ENCODE data around the gene ARSG.

ARSG gene

GRCh38 chr17:68432086-68432864 is 141.0 kb downstream of the ARSG start:
- DNase-seq = no peak

- no peak for DNase-seq
Observed at GRCh38 chr17:68433211-68433610, 141.9 kb downstream of the ARSG start.

GRCh38 chr17:68433911-68434508 is 142.7 kb downstream of the ARSG start:
- DNase-seq = no peak

GRCh38 chr17:68435361-68435760 is 144.1 kb downstream of the ARSG start:
- no peak for DNase-seq

GRCh38 chr17:68435876-68436842 is 144.9 kb downstream of the ARSG start:
- peak; percentile 88 for DNase-seq

- peak; percentile 44 for DNase-seq
Observed at GRCh38 chr17:68437979-68438822, 146.9 kb downstream of the ARSG start.

- no peak for DNase-seq
Observed at GRCh38 chr17:68439656-68440290, 148.5 kb downstream of the ARSG start.

- no peak for DNase-seq
Observed at GRCh38 chr17:68440526-68440925, 149.2 kb downstream of the ARSG start.

GRCh38 chr17:68441070-68441770 is 149.9 kb downstream of the ARSG start:
- no peak for DNase-seq

- no peak for DNase-seq
Observed at GRCh38 chr17:68443972-68444464, 152.7 kb downstream of the ARSG start.

GRCh38 chr17:68445671-68446070 is 154.4 kb downstream of the ARSG start:
- DNase-seq = no peak

- DNase-seq = no peak
Observed at GRCh38 chr17:68446626-68447041, 155.3 kb downstream of the ARSG start.

GRCh38 chr17:68449021-68449739 is 157.9 kb downstream of the ARSG start:
- no peak for DNase-seq

- no peak for DNase-seq
Observed at GRCh38 chr17:68450391-68450790, 159.1 kb downstream of the ARSG start.

GRCh38 chr17:68450801-68451200 is 159.5 kb downstream of the ARSG start:
- DNase-seq = no peak

GRCh38 chr17:68451670-68452354 is 160.5 kb downstream of the ARSG start:
- DNase-seq = no peak

- DNase-seq = no peak
Observed at GRCh38 chr17:68452724-68453290, 161.5 kb downstream of the ARSG start.

GRCh38 chr17:68453991-68454665 is 162.8 kb downstream of the ARSG start:
- DNase-seq = no peak

GRCh38 chr17:68455901-68456338 is 164.6 kb downstream of the ARSG start:
- no peak for DNase-seq
